Measurements from ENCODE around the gene ZNF296. TPM values are rescaled to one million over a fixed set of nuclear protein-coding genes. Genes with fewer than 3 reads are reported as not detected.
A peak's percentile ranks its signal among the peaks of the same experiment; 100 is the strongest.

Gene ZNF296
- total RNA-seq, 2 experiments from 2014 or later = 2.0 to 2.4 TPM

DNA sequence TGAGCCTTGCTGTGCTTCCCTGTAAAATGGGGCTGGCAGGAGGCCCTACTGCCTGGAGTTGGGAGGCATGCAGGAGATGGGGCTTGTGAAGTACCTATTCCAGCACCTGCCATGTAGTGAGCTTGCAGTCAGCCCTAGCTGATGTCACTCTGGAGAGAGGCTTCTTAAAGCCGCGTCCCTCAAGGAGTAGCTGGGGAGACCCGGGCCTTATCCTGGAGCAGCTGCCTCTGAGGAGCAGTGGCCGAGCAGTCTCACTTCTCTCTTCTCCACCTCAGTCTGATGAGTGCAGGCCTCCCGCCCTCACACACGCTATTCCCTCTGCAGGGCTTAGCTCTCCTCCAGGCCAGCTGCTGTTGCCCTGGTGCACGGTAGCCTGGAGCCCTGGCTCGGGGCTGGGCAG is 19.4 kb downstream of the ZNF296 start:
- H3K4me3 Mint-ChIP-seq = no peak overlapping the region
- peaks cover 97% of the 10 kb centered on the region for H3K36me3 Mint-ChIP-seq (ENCODE audit: low read depth)
- no peak overlapping the region for H3K4me3 ChIP-seq (ENCODE audit: low read length)
- TF ChIP-seq, protein P1, sequence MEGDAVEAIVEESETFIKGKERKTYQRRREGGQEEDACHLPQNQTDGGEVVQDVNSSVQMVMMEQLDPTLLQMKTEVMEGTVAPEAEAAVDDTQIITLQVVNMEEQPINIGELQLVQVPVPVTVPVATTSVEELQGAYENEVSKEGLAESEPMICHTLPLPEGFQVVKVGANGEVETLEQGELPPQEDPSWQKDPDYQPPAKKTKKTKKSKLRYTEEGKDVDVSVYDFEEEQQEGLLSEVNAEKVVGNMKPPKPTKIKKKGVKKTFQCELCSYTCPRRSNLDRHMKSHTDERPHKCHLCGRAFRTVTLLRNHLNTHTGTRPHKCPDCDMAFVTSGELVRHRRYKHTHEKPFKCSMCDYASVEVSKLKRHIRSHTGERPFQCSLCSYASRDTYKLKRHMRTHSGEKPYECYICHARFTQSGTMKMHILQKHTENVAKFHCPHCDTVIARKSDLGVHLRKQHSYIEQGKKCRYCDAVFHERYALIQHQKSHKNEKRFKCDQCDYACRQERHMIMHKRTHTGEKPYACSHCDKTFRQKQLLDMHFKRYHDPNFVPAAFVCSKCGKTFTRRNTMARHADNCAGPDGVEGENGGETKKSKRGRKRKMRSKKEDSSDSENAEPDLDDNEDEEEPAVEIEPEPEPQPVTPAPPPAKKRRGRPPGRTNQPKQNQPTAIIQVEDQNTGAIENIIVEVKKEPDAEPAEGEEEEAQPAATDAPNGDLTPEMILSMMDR (IDR thresholded peaks at IDR 0.05) = no peak
- no peak overlapping the region for H3K27ac Mint-ChIP-seq
- ChIA-PET CTCF (interaction anchor here (1.3 kb wide), 1 partner anchor 68 kb away, joined by 4 read pairs; no protein-coding TSS in a partner anchor), POLR2A (no interaction called here)
- H3K27me3 Mint-ChIP-seq = no peaks in the 10 kb centered on the region
- H3K4me1 ChIP-seq (ENCODE audit: insufficient read depth, low read length) = peaks cover 3% of the 10 kb centered on the region
- intact Hi-C loops (cut with DNase I, micrococcal nuclease) = no loop called here
- H3K9me3 Mint-ChIP-seq = no peaks in the 10 kb centered on the region
- peaks cover 4% of the 10 kb centered on the region for H3K4me1 Mint-ChIP-seq (ENCODE audit: low read depth)
- H3K9me3 ChIP-seq (ENCODE audit: control insufficient read depth in 1 of 2, insufficient read depth in 1 of 2, low read length in 2 of 2) = no peaks in the 10 kb centered on the region
- no peak for ATAC-seq (ENCODE audit: poor library complexity)
- no peak overlapping the region for H3K27ac ChIP-seq (ENCODE audit: low read depth in 1 of 2, low read length in 2 of 2)
- H3K27me3 ChIP-seq (ENCODE audit: control insufficient read depth in 1 of 2, insufficient read depth in 2 of 2, low read length in 2 of 2) = no peaks in the 10 kb centered on the region
- H3K36me3 ChIP-seq (ENCODE audit: insufficient read depth, low read length) = peaks cover 91% of the 10 kb centered on the region
- DNase-seq = no peak

DNA sequence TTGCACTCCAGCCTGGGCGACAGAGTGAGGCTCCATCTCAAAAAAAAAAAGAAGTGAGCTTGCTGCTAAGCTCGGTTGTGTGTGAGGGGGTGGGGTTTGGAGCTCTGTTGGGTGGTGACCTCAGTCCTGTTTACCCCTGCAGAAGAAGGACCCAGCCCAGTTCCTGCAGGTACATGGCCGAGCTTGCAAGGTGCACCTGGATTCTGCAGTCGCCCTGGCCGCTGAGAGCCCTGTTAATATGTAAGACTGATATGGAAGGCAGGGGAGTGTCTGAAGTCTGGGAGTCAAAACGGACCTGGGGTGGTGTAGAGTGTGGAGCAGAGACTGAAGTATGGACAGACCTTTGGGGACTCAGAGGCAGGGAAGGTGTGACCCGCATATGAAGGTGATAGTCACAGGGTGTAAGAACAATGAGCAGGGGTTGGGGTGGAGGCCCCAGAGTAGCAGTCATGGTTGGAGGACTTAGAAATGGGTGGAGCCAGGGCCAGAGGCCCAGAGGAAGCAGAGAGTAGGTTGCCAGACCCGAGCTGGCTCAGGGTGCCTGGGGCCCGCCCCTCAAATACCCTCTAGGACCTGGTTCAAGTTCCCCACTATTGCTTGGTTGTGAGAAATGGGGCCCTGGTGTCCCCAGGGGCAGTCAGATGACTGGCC is 24.2 kb downstream of the ZNF296 start:
- Histone ChIP-seq H3K9me3 (ENCODE audit: control insufficient read depth in 1 of 2, insufficient read depth in 1 of 2, low read length in 2 of 2) (no peaks in the 10 kb centered on the region), H3K27ac (ENCODE audit: low read depth in 1 of 2, low read length in 2 of 2) (no peak overlapping the region), H3K36me3 (ENCODE audit: insufficient read depth, low read length) (peaks cover 51% of the 10 kb centered on the region), H3K4me1 (ENCODE audit: insufficient read depth, low read length) (peaks cover 5% of the 10 kb centered on the region), H3K27me3 (ENCODE audit: control insufficient read depth in 1 of 2, insufficient read depth in 2 of 2, low read length in 2 of 2) (no peaks in the 10 kb centered on the region), H3K4me3 (ENCODE audit: low read length) (no peak overlapping the region)
- Mint-ChIP-seq H3K9me3 (no peaks in the 10 kb centered on the region), H3K36me3 (ENCODE audit: low read depth) (peaks cover 79% of the 10 kb centered on the region), H3K4me3 (no peak overlapping the region), H3K27ac (no peak overlapping the region), H3K4me1 (ENCODE audit: low read depth) (peaks cover 17% of the 10 kb centered on the region), H3K27me3 (no peaks in the 10 kb centered on the region)
- CTCF ChIA-PET = no interaction called here
- TF ChIP-seq, protein P1 (IDR thresholded peaks at IDR 0.05) = no peak
- no peak for DNase-seq
- ATAC-seq (ENCODE audit: poor library complexity) = no peak
- POLR2A ChIA-PET = interaction anchor here (1.4 kb wide), 1 partner anchor 13 kb away, joined by 6 read pairs; the partner anchor contains the start of gene CLASRP
- intact Hi-C loops (cut with DNase I, micrococcal nuclease) = no loop called here

DNA sequence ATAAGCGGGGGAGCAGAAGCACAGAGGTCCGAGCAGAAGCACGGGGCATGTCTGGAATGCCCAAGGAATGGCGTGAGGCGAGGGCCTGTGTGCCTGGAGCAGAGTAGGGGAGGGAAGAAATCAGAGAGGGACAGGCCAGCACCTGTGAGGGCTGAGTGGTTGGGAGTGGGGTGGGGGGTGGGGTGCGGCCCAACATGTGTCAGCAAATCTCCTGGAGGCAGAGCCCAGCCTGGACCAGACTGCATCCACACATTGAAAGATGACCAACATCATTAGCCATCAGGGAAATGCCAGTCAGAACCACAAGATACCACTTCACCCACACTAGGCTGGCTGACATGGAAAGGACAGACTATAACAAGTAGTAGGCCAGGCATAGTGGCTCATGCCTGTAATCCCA is 26.2 kb downstream of the ZNF296 start:
- H3K4me1 ChIP-seq (ENCODE audit: insufficient read depth, low read length) = peaks cover 20% of the 10 kb centered on the region
- H3K27me3 ChIP-seq (ENCODE audit: control insufficient read depth in 1 of 2, insufficient read depth in 2 of 2, low read length in 2 of 2) = no peaks in the 10 kb centered on the region
- intact Hi-C loops (cut with DNase I, micrococcal nuclease) = no loop called here
- no peak overlapping the region for H3K4me3 ChIP-seq (ENCODE audit: low read length)
- Mint-ChIP-seq H3K9me3 (no peaks in the 10 kb centered on the region), H3K36me3 (ENCODE audit: low read depth) (peaks cover 79% of the 10 kb centered on the region), H3K27me3 (no peaks in the 10 kb centered on the region), H3K4me3 (no peak overlapping the region), H3K27ac (peak overlapping the region; percentile 22), H3K4me1 (ENCODE audit: low read depth) (peaks cover 35% of the 10 kb centered on the region)
- H3K27ac ChIP-seq (ENCODE audit: low read depth in 1 of 2, low read length in 2 of 2) = no peak overlapping the region
- no peak for DNase-seq
- ChIA-PET POLR2A (no interaction called here), CTCF (interaction anchor here (3.0 kb wide), 1 partner anchor 9 kb away, joined by 12 read pairs; no protein-coding TSS in a partner anchor)
- H3K36me3 ChIP-seq (ENCODE audit: insufficient read depth, low read length) = peaks cover 50% of the 10 kb centered on the region
- ATAC-seq (ENCODE audit: poor library complexity) = no peak
- H3K9me3 ChIP-seq (ENCODE audit: control insufficient read depth in 1 of 2, insufficient read depth in 1 of 2, low read length in 2 of 2) = no peaks in the 10 kb centered on the region
- TF ChIP-seq, protein P1 (IDR thresholded peaks at IDR 0.05) = no peak
